Motor neuron (in vitro differentiated cells): ENCODE measurements around the gene SFTA2. TPM values are rescaled to one million over a fixed set of nuclear protein-coding genes. Genes with fewer than 3 reads are reported as not detected.
A peak's percentile ranks its signal among the peaks of the same experiment; 100 is the strongest.
"Not testable (repeated sequence)": the region's sequence is repeated elsewhere in the genome, so short reads cannot be mapped to it uniquely, and the experiment has no call there.

Experiments used
- ATAC-seq, 8 experiments: fragments of 200-7000 bp; cut with Tn5 transposase; replicated peaks in 6 of 8; 2 replicates each; pipeline ENCODE4 v1.8.0; 2021; ENCODE audit warnings: mild to moderate bottlenecking in 8 of 8, moderate library complexity in 8 of 8
- H3K27ac ChIP-seq, 2 donors: fragments of 250-450 bp; sonication (Bioruptor Pico); 2 replicates each; pipeline ENCODE4 v1.9.0; 2021; ENCODE audit warnings: antibody characterized with exemption in 2 of 2, mild to moderate bottlenecking in 2 of 2, moderate library complexity in 1 of 2
- H3K4me1 ChIP-seq, 2 donors: fragments of 250-450 bp; sonication (Bioruptor Pico); replicated peaks in 1 of 2; 2 replicates each; pipeline ENCODE4 v1.6.1; 2021; ENCODE audit warnings: antibody characterized with exemption in 2 of 2, mild to moderate bottlenecking in 2 of 2, moderate library complexity in 1 of 2
- H3K4me3 ChIP-seq, 5 donors: fragments of 250-450 bp; sonication (Bioruptor Pico); 2 replicates each; pipeline ENCODE4 v1.9.0; 2021; ENCODE audit warnings: antibody characterized with exemption in 5 of 5, mild to moderate bottlenecking in 5 of 5, moderate library complexity in 4 of 5
- WGBS, 10 experiments: fragments of 450-650 bp; shearing (Covaris generic); methylation state at CpG; one replicate each; pipeline ENCODE4 v1.0.0; 2022; 5-methylcytosine and 5-hydroxymethylcytosine counted together
- in situ Hi-C, 9 experiments: fragments of 400-800 bp; cut with MboI; loops; one replicate each; pipeline ENCODE4 v1.15.0; 2021; ENCODE audit warnings: low sequenced_read_pairs in 9 of 9, low pct_unique_long_range_greater_than_20kb in 2 of 9; ENCODE audit not compliant: unreplicated experiment in 9 of 9
- total RNA-seq, 8 experiments: library from RNA; unstranded; fragments of 300-600 nt; gene quantifications; 2 replicates each; pipeline versions ENCODE4 v1.2.3 to v1.2.4, GENCODE V29; 2022

SFTA2 gene
- total RNA-seq, 8 experiments from 2014 or later, result 1.2 TPM; not detected in 7

DNA sequence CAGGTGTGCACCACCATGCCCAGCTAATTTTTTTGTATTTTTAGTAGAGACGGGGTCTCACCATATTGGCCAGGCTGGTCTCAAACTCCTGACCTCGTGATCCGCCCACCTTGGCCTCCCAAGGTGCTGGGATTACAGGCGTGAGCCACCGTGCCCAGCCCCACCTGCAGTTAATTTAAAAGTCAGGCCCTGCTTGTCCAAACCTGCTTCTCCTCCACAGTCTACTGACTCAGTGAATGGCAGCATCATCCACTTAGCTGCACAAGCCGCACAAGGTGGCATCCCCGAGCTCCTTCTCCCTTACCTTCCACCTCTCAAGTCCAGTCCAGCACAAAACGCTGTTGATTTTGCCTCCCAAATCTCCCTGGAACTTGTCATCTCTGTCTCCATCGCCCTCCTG is 29.8 kb downstream of the SFTA2 start:
- not testable (repeated sequence) for ATAC-seq, H3K4me1 ChIP-seq, H3K27ac ChIP-seq, H3K4me3 ChIP-seq
- 47 to 100% (median 75%) methylated on average over 1 to 6 of the region's 9 CpGs; no CpG with 5 or more reads in 1 of the 10 experiments for WGBS, 10 experiments
- in situ Hi-C loops, result loop anchor here in 3 of 9 experiments (25.0 kb wide), 1 partner anchor 185 kb away; no protein-coding TSS in a partner anchor

DNA sequence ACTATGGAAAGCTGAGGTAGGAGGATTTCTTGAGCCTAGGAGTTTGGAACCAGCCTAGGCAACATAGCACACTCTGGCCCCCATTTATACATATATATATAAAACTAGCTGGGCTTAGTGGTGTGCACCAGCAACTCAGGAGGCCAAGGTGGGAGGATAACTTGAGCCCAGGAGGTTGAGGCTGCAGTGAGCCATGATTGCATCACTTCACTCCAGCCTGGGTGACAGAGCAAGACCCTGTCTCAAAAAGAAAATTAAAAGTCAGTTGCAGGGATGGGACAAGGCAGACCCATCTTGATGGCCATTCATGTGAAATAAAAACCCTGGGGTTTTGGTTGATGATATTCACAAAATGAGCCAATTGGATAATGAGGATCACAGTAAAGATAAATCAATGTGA is 30.5 kb downstream of the SFTA2 start:
- ATAC-seq, result no peak
- in situ Hi-C loops, result loop anchor here in 3 of 9 experiments (25.0 kb wide), 1 partner anchor 186 kb away; no protein-coding TSS in a partner anchor
- no peak overlapping the region for H3K27ac ChIP-seq
- H3K4me1 ChIP-seq, result no peaks in the 10 kb centered on the region
- no peak overlapping the region for H3K4me3 ChIP-seq

DNA sequence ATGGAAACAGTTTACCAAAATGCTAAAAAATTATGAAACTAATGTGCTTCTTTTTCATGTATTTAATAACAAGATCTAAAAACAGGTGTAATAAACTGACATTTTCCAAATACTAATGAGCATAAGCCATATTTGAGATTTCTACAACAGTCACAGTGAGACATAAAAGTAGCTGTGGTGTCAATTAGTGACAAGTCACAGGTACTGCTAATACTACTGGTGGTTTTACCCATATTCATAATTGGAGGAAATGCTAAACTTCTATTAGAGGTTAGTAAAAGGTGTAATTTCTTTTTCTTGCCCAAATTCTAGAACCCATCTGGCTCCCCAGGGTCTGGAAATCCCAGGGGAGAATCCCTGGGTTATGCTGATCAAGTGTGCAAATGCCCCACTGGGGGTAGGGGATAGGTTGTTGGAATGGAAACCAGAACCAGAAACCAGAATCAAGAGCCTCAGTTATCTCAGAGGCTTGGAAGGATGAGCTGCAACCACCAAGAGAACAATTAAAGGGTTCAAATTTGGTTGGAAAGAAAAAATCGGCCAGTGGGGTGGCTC is 31.0 kb downstream of the SFTA2 start:
- no peak overlapping the region for H3K27ac ChIP-seq
- no peak for ATAC-seq
- H3K4me1 ChIP-seq, result no peaks in the 10 kb centered on the region
- 17 to 100% (median 92%) methylated on average over 1 of the region's 1 CpG; no CpG with 5 or more reads in 6 of the 10 experiments for WGBS, 10 experiments
- H3K4me3 ChIP-seq, result no peak overlapping the region
- in situ Hi-C loops, result loop anchor here in 3 of 9 experiments (25.0 kb wide), 1 partner anchor 186 kb away; no protein-coding TSS in a partner anchor

DNA sequence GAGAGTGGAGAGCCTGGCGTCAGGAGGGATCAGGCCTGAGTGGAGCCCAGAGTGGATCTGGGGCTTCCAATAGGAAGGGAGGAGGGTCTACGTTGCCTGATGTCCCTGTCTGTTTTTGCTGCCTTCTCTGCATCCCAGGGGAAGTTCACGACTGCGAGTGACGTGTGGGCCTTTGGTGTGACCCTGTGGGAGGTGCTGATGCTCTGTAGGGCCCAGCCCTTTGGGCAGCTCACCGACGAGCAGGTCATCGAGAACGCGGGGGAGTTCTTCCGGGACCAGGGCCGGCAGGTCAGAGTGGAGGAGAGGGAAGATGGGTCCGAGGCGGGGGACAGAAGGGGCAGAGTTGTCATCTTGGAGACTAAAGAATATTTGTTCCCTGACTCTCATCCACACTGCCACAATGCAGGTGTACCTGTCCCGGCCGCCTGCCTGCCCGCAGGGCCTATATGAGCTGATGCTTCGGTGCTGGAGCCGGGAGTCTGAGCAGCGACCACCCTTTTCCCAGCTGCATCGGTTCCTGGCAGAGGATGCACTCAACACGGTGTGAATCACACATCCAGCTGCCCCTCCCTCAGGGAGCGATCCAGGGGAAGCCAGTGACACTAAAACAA is 33.1 kb downstream of the SFTA2 start:
- H3K4me1 ChIP-seq, result no peaks in the 10 kb centered on the region
- H3K27ac ChIP-seq, result no peak overlapping the region
- peak in 5 of 8 experiments; percentile 16 to 41 (median 27) for ATAC-seq
- in situ Hi-C loops, result no loop called here
- WGBS, 10 experiments, result 44 to 100% (median 83%) methylated on average over 1 to 18 of the region's 23 CpGs; no CpG with 5 or more reads in 3 of the 10 experiments
- no peak overlapping the region for H3K4me3 ChIP-seq

DNA sequence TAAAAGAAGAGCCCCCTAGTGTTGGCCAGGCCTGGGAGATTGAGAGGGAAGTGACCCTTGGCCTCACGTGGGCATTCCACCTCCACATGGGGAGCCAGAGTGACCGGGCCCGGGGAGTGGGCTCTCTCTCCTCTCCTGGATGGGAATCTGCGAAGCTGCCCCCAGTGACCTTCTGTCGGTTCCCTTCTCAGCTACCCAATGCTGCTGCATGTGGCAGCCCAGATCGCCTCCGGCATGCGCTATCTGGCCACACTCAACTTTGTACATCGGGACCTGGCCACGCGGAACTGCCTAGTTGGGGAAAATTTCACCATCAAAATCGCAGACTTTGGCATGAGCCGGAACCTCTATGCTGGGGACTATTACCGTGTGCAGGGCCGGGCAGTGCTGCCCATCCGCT is 34.1 kb downstream of the SFTA2 start:
- in situ Hi-C loops, result no loop called here
- Histone ChIP-seq H3K4me3 (no peak overlapping the region), H3K27ac (no peak overlapping the region), H3K4me1 (no peaks in the 10 kb centered on the region)
- no peak for ATAC-seq
- WGBS, 10 experiments, result 95 to 100% (median 100%) methylated on average over 3 to 4 of the region's 16 CpGs; no CpG with 5 or more reads in 6 of the 10 experiments

DNA sequence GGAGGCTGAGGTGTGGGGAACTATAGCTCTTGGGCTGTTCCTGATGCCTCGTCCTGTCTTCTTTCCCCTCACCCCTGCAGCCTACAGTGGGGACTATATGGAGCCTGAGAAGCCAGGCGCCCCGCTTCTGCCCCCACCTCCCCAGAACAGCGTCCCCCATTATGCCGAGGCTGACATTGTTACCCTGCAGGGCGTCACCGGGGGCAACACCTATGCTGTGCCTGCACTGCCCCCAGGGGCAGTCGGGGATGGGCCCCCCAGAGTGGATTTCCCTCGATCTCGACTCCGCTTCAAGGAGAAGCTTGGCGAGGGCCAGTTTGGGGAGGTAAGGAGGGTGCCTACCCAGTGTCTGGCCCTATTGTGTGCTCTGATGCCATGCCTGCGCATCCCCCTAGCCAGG is 35.4 kb downstream of the SFTA2 start:
- ATAC-seq, result no peak
- Histone ChIP-seq H3K4me3 (no peak overlapping the region), H3K27ac (no peak overlapping the region), H3K4me1 (no peaks in the 10 kb centered on the region)
- WGBS, 10 experiments, result 76 to 90% methylated on average over 2 to 3 of the region's 13 CpGs; no CpG with 5 or more reads in 8 of the 10 experiments
- in situ Hi-C loops, result no loop called here

DNA sequence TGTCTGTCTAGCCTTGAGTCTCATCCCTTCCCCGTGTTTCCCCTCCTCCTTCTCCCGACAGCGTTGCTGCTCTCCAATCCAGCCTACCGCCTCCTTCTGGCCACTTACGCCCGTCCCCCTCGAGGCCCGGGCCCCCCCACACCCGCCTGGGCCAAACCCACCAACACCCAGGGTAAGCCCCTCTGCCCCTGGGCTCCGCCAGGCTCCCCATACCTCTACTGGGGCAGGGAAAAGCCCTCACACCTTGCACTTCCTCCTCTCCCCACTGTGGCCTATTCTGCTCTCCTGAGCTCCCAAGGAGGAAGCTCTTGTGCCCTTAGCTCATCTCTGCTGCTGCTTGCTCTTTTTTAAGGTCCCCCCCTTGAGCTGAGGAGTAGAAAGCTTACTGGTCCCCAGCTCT is 36.6 kb downstream of the SFTA2 start:
- H3K4me1 ChIP-seq, result no peaks in the 10 kb centered on the region
- WGBS, 10 experiments, result 43 to 80% (median 66%) methylated on average over 1 to 3 of the region's 10 CpGs; no CpG with 5 or more reads in 6 of the 10 experiments
- in situ Hi-C loops, result no loop called here
- H3K4me3 ChIP-seq, result no peak overlapping the region
- ATAC-seq, result no peak
- H3K27ac ChIP-seq, result peak overlapping the region in 1 of 2 donors; percentile 44

DNA sequence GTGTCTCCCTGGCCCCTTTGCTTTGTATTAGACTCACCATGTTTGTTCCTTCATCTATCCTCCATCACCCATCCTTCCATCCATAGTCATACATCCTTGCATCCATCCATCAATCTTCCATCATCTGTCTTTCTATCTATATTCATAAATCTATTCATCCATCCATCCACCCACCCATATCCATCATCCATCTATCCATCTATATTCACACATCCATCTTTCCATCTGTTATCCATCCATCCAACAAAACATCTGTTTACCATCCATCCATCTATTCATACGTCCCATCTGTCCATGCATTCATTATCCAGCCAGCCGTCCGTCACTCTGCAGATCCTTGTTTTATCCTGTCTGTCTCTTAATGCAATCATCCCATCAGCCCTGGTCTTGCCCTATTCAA is 37.0 kb downstream of the SFTA2 start:
- in situ Hi-C loops, result no loop called here
- no peak for ATAC-seq
- no peak overlapping the region for H3K4me3 ChIP-seq
- no peak overlapping the region for H3K27ac ChIP-seq
- no peaks in the 10 kb centered on the region for H3K4me1 ChIP-seq
- 17 to 100% (median 90%) methylated on average over 1 to 3 of the region's 3 CpGs for WGBS, 10 experiments

DNA sequence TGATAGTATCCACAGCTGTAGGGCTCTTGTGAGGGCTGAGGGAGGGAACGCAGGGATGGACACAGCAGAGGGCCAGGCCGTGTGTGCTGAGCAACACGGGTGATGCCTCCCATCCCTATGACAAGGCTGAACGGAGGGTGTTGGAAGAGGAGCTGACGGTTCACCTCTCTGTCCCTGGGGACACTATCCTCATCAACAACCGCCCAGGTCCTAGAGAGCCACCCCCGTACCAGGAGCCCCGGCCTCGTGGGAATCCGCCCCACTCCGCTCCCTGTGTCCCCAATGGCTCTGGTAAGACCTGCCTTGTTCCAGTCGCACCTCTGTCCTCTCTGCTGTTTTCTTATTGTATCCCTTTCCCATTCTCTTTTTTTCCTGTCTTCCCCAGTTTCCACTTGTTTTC is 37.6 kb downstream of the SFTA2 start:
- in situ Hi-C loops, result no loop called here
- Histone ChIP-seq H3K4me3 (no peak overlapping the region), H3K27ac (no peak overlapping the region), H3K4me1 (no peaks in the 10 kb centered on the region)
- ATAC-seq, result no peak
- 85 to 100% (median 94%) methylated on average over 1 to 9 of the region's 12 CpGs for WGBS, 10 experiments

DNA sequence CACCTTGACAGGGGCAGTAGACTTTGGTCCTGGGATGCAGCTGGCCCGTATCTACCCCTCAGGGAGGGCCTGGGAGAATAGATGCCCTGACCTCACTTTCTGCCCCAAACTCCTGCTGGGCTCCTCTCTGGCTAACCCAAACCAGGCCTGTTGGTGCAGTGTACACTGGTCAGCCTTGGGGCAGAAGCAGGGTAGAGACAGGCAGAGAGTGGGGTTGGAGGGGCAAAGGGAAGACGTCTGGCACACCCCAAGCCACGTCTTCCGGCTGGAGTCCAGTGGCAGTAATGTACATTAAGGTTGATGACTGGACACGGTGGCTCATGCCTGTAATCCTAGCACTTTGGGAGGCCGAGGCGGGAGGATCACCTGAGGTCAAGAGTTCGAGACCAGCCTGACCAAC is 38.3 kb downstream of the SFTA2 start:
- 80 to 100% (median 95%) methylated on average over 1 to 6 of the region's 8 CpGs; no CpG with 5 or more reads in 2 of the 10 experiments for WGBS, 10 experiments
- in situ Hi-C loops, result no loop called here
- Histone ChIP-seq H3K27ac (no peak overlapping the region), H3K4me3 (no peak overlapping the region), H3K4me1 (no peaks in the 10 kb centered on the region)
- ATAC-seq, result no peak

DNA sequence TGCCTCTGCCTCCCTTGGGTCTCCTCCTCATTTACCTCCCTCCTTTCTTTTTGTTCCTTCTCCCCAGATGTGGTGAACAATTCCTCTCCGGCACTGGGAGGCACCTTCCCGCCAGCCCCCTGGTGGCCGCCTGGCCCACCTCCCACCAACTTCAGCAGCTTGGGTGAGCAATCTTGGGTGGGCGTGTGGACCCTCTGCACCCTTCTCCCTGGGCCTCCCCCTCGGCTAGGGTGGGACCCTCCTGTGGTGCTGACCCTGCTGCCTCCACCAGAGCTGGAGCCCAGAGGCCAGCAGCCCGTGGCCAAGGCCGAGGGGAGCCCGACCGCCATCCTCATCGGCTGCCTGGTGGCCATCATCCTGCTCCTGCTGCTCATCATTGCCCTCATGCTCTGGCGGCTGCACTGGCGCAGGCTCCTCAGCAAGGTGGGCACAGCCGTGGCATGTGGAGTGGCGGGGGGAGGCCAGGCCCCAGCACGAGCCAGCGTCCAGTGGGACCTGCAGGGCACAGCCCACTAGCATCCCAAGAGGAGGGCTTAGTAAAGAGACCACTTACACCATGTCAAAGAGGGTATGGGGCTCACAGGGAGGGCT is 38.9 kb downstream of the SFTA2 start:
- no peak overlapping the region for H3K4me3 ChIP-seq
- no peak overlapping the region for H3K27ac ChIP-seq
- 93 to 100% methylated on average over 1 to 3 of the region's 16 CpGs; no CpG with 5 or more reads in 8 of the 10 experiments for whole genome bisulfite sequencing, 10 experiments
- in situ Hi-C loops, result no loop called here
- no peaks in the 10 kb centered on the region for H3K4me1 ChIP-seq
- no peak for ATAC-seq

DNA sequence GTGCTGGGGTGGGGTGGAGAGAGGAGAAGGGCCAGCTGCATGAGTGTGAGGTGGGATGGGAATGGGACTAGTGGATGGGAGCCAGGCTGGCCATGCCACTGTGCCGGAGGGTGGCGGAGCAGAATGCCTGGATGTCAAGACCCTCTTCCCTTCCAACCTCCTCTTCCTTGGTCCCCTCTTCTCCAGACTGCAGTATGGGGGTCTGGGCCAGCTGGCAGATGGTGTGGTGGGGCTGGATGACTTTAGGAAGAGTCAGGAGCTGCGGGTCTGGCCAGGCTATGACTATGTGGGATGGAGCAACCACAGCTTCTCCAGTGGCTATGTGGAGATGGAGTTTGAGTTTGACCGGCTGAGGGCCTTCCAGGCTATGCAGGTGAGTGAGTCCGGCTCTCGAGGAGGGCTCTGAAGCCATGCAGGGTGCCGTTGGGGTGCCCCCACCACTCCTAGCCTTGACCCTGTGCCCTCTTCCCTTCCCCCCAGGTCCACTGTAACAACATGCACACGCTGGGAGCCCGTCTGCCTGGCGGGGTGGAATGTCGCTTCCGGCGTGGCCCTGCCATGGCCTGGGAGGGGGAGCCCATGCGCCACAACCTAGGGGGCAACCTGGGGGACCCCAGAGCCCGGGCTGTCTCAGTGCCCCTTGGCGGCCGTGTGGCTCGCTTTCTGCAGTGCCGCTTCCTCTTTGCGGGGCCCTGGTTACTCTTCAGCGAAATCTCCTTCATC is 40.0 kb downstream of the SFTA2 start:
- peaks cover under 1 to 4% of the 10 kb centered on the region in 2 donors for H3K4me1 ChIP-seq
- H3K4me3 ChIP-seq, result no peak overlapping the region
- no peak for ATAC-seq
- H3K27ac ChIP-seq, result no peak overlapping the region
- in situ Hi-C loops, result no loop called here
- 100% methylated on average over 1 to 3 of the region's 21 CpGs; no CpG with 5 or more reads in 4 of the 10 experiments for WGBS, 10 experiments

DNA sequence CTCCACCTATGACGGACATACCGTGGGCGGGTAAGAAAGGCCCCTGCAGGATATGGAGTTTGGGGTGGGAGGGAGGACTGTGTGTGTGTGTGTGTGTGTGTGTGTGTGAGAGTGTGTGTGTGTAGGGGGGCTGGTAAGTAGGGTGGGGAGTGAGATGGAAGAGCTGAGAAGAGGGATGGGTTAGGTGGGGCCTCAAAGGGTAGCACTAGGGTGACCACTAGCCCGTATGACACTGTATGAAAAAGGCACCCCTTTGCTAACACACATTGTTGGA is 40.6 kb downstream of the SFTA2 start:
- peaks cover 6 to 10% of the 10 kb centered on the region in 2 donors for H3K4me1 ChIP-seq
- 100% methylated on average over 1 of the region's 4 CpGs; no CpG with 5 or more reads in 9 of the 10 experiments for WGBS, 10 experiments
- no peak overlapping the region for H3K27ac ChIP-seq
- in situ Hi-C loops, result no loop called here
- no peak for ATAC-seq
- H3K4me3 ChIP-seq, result no peak overlapping the region
